DOHH2 (cell line): ENCODE data around the gene AFP.

ENCODE experiments used
- H3F3A ChIP-seq: fragments of 200-600 bp; sonication (generic), shearing (Covaris generic); 2 replicates; pipeline ENCODE4 v1.6.0; 2016; ENCODE audit warnings: antibody characterized with exemption, mild to moderate bottlenecking; ENCODE audit not compliant: control insufficient read depth, insufficient read depth
- H3K27ac ChIP-seq: fragments of 200-600 bp; sonication (generic); 2 replicates; pipeline ENCODE4 v1.5.1; 2014; ENCODE audit warnings: low read depth, mild to moderate bottlenecking, low read length, moderate library complexity
- H3K27me3 ChIP-seq: fragments of 200-600 bp; sonication (generic); 2 replicates; pipeline ENCODE4 v1.6.1; 2014; ENCODE audit warnings: mild to moderate bottlenecking, low read length, mixed read lengths; ENCODE audit not compliant: control insufficient read depth
- H3K36me3 ChIP-seq: fragments of 200-600 bp; sonication (generic); 2 replicates; pipeline ENCODE4 v1.6.1; 2014; ENCODE audit warnings: mild to moderate bottlenecking, low read length, moderate library complexity, mixed read lengths; ENCODE audit not compliant: control insufficient read depth
- H3K4me1 ChIP-seq: fragments of 200-600 bp; sonication (generic); 2 replicates; pipeline ENCODE4 v1.6.1; 2014; ENCODE audit warnings: mild to moderate bottlenecking, low read length, mixed read lengths; ENCODE audit not compliant: control insufficient read depth
- H3K4me2 ChIP-seq: fragments of 200-600 bp; sonication (generic); 2 replicates; pipeline ENCODE4 v1.6.0; 2014; ENCODE audit warnings: mild to moderate bottlenecking, low read length, moderate library complexity
- H3K4me3 ChIP-seq: fragments of 200-600 bp; sonication (generic); 2 replicates; pipeline ENCODE4 v1.5.1; 2014; ENCODE audit warnings: mild to moderate bottlenecking, low read length, mixed read lengths
- H3K79me2 ChIP-seq: fragments of 200-600 bp; sonication (generic); 2 replicates; pipeline ENCODE4 v1.6.1; 2014; ENCODE audit warnings: mild to moderate bottlenecking, low read length, mixed read lengths; ENCODE audit not compliant: control insufficient read depth
- H3K9me2 ChIP-seq: fragments of 200-600 bp; sonication (generic); replicated peaks from 2 replicates; pipeline ENCODE4 v1.6.1; 2014; ENCODE audit warnings: mild to moderate bottlenecking, low read length, mixed read lengths; ENCODE audit not compliant: control insufficient read depth
- H3K9me3 ChIP-seq: fragments of 200-600 bp; sonication (generic); 2 replicates; pipeline ENCODE4 v1.6.1; 2014; ENCODE audit warnings: antibody characterized with exemption, low read length, mixed read lengths; ENCODE audit not compliant: control insufficient read depth, insufficient read depth
- H4K20me1 ChIP-seq: fragments of 200-600 bp; sonication (generic); 2 replicates; pipeline ENCODE4 v1.6.0; 2014; ENCODE audit warnings: low read depth, mild to moderate bottlenecking, antibody characterized with exemption, low read length, moderate library complexity; ENCODE audit not compliant: control insufficient read depth, insufficient read depth
- CTCF ChIP-seq: fragments of 200-600 bp; sonication (generic); IDR thresholded peaks from one replicate; pipeline ENCODE4 v1.5.1; 2014; ENCODE audit warnings: antibody characterized with exemption, mild to moderate bottlenecking, low read depth, low read length; ENCODE audit not compliant: poor library complexity, severe bottlenecking
- EZH2phosphoT487 ChIP-seq: fragments of 200-600 bp; sonication (generic); IDR thresholded peaks from 2 replicates; pipeline ENCODE4 v1.6.1; 2017; ENCODE audit warnings: borderline replicate concordance, mild to moderate bottlenecking, antibody characterized with exemption, low read length, moderate library complexity, mixed read lengths

The AFP gene

GRCh38 chr4:73410916-73411730, 24.9 kb upstream of the AFP start:
- no peaks in the 10 kb centered on the region; the same call in 1 of the 2 replicates for H3K27me3 ChIP-seq
- no peaks in the 10 kb centered on the region for H3F3A ChIP-seq
- TF ChIP-seq CTCF (no peak), EZH2phosphoT487 (no peak)
- no peak overlapping the region for H3K4me3 ChIP-seq
- no peaks in the 10 kb centered on the region for H3K36me3 ChIP-seq
- no peaks in the 10 kb centered on the region for H3K79me2 ChIP-seq
- no peak overlapping the region for H3K4me2 ChIP-seq
- H3K4me1 ChIP-seq: no peaks in the 10 kb centered on the region
- no peaks in the 10 kb centered on the region for H3K9me3 ChIP-seq
- H4K20me1 ChIP-seq: no peaks in the 10 kb centered on the region
- no peaks in the 10 kb centered on the region for H3K9me2 ChIP-seq
- no peak overlapping the region for H3K27ac ChIP-seq

- Histone ChIP-seq H3F3A (no peaks in the 10 kb centered on the region), H3K27ac (no peak overlapping the region), H3K9me3 (no peaks in the 10 kb centered on the region), H3K4me3 (no peak overlapping the region), H3K36me3 (no peaks in the 10 kb centered on the region), H3K4me2 (no peak overlapping the region), H3K27me3 (no peaks in the 10 kb centered on the region; the same call in 1 of the 2 replicates), H3K79me2 (no peaks in the 10 kb centered on the region), H3K4me1 (no peaks in the 10 kb centered on the region), H3K9me2 (no peaks in the 10 kb centered on the region), H4K20me1 (no peaks in the 10 kb centered on the region)
- TF ChIP-seq CTCF (no peak), EZH2phosphoT487 (no peak)
These were observed 24.1 kb upstream of the AFP start for GRCh38 chr4:73411731-73412414.

GRCh38 chr4:73413294-73413755, 22.7 kb upstream of the AFP start:
- H3K9me3 ChIP-seq: no peaks in the 10 kb centered on the region
- no peaks in the 10 kb centered on the region for H3F3A ChIP-seq
- H3K27me3 ChIP-seq: no peaks in the 10 kb centered on the region; the same call in 1 of the 2 replicates
- no peaks in the 10 kb centered on the region for H3K36me3 ChIP-seq
- H3K4me3 ChIP-seq: no peak overlapping the region
- H3K9me2 ChIP-seq: no peaks in the 10 kb centered on the region
- no peaks in the 10 kb centered on the region for H3K79me2 ChIP-seq
- no peak overlapping the region for H3K4me2 ChIP-seq
- no peaks in the 10 kb centered on the region for H4K20me1 ChIP-seq
- no peaks in the 10 kb centered on the region for H3K4me1 ChIP-seq
- no peak for TF ChIP-seq CTCF
- H3K27ac ChIP-seq: no peak overlapping the region
